Measurements from ENCODE around the gene DHRS7B. TPM values are rescaled to one million over a fixed set of nuclear protein-coding genes. Genes with fewer than 3 reads are reported as not detected.

DHRS7B gene
- total and polyA plus RNA-seq, 2 donors (not counting 1 experiment from before 2014, with no cell fraction given) = 15.5 to 21.5 TPM

DNA sequence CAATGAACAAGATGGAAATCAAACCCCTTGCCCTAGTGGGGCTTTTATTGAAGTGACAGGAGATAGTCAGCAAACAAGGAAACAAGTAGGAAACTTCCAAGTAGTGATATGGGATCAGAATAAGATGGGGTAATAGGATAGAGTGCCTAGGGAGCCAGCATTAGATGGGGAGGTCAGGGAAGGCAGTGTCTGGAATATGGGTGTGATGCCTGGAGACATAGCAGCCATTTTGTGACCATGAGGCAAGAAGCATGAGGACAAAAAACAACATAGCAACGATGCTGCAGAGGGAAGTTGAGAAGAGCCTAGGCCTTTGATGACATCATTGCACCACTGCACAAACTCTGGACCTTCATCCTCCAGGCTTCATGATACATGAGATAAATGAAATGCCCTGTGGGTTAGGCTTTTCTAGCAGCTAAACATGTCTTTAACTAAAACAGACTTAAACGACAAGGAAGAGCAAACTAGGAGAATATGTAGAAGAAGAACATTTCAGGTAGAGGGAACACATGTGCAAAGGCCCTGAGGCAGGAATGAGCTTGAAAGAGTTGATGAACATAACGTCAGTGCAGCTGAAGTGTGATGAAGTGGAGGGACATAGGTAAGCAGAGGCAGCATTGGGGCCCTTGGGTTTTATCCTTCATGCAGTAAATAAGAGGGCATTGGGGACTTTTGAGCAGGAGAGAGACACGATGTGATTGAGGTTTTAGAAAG is 105.4 kb downstream of the DHRS7B start:
- Histone ChIP-seq H3K4me3 (replicated peaks in 1 of 4; ENCODE audit: control extremely low read depth in 1 of 4, insufficient read depth in 1 of 4, low read depth in 3 of 4, low read length in 4 of 4) (no peak overlapping the region), H3K4me2 (ENCODE audit: extremely low read depth, insufficient read depth, low read length) (no peak overlapping the region), H4K20me1 (ENCODE audit: control insufficient read depth, extremely low read depth, insufficient read depth, low read length) (no peaks in the 10 kb centered on the region), H3K4me1 (ENCODE audit: control insufficient read depth, extremely low read depth, insufficient read depth, low read length) (no peaks in the 10 kb centered on the region), H3K27me3 (ENCODE audit: control insufficient read depth, insufficient read depth, low read length) (no peaks in the 10 kb centered on the region), H2AFZ (ENCODE audit: low read length) (no peak overlapping the region), H3K9ac (ENCODE audit: insufficient read depth, low read length) (no peak overlapping the region), H3K27ac (ENCODE audit: insufficient read depth, low read length) (no peak overlapping the region), H3K36me3 (ENCODE audit: control insufficient read depth, insufficient read depth, low read length) (no peaks in the 10 kb centered on the region), H3K9me3 (ENCODE audit: control insufficient read depth, insufficient read depth, low read depth, low read length) (no peaks in the 10 kb centered on the region), H3K79me2 (ENCODE audit: control insufficient read depth, insufficient read depth, low read length) (no peaks in the 10 kb centered on the region)
- DNase-seq (ENCODE audit: low read depth in 2 of 2) = no peak
- TF ChIP-seq EZH2 (IDR thresholded peaks at IDR 0.05; ENCODE audit: low read length, missing control alignments) = no peak
- TF ChIP-seq, protein P1, sequence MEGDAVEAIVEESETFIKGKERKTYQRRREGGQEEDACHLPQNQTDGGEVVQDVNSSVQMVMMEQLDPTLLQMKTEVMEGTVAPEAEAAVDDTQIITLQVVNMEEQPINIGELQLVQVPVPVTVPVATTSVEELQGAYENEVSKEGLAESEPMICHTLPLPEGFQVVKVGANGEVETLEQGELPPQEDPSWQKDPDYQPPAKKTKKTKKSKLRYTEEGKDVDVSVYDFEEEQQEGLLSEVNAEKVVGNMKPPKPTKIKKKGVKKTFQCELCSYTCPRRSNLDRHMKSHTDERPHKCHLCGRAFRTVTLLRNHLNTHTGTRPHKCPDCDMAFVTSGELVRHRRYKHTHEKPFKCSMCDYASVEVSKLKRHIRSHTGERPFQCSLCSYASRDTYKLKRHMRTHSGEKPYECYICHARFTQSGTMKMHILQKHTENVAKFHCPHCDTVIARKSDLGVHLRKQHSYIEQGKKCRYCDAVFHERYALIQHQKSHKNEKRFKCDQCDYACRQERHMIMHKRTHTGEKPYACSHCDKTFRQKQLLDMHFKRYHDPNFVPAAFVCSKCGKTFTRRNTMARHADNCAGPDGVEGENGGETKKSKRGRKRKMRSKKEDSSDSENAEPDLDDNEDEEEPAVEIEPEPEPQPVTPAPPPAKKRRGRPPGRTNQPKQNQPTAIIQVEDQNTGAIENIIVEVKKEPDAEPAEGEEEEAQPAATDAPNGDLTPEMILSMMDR (conservative IDR thresholded peaks at IDR 0.05 in 1 of 2, IDR thresholded peaks at IDR 0.05 in 1 of 2; ENCODE audit: low read depth in 1 of 2, low read length in 2 of 2) = no peak

DNA sequence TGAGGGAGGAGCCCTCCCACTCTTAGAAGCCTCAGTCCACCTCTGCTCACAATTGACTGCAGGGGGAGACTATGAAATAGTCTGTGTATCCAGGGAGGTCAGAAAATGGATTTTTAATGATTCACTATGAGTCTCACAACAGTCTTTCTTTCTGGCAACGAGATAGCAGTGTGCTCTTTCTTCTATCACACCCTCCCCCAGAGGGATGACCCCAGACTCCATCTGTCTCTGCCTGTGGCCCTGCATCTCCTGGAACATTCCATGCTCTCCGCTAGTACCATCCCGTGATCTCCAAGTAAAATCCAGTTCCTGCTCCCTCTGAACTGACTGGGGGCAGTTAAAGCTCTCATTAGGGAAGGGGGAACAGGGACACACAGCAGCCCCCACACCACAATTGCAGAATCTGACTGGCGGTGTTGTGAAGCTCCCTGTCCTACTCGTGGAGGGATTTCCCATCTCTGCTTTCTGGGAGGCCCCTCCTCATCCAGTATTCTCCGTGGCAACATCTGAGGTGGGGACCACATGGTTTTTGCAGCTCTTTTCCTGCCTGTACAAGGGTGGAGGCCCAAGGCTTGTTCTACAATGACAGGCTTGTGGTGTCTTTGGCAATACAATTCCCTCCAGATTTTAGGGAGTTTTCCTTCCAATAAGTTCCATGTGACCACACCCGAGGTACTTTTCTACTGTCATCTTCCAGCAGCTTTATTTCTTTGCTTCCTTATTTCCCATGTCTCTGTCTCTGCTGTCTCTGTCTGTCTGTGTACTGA is 107.0 kb downstream of the DHRS7B start:
- Histone ChIP-seq H3K4me2 (ENCODE audit: extremely low read depth, insufficient read depth, low read length) (no peak overlapping the region), H3K27me3 (ENCODE audit: control insufficient read depth, insufficient read depth, low read length) (peaks cover 3% of the 10 kb centered on the region), H3K9ac (ENCODE audit: insufficient read depth, low read length) (no peak overlapping the region), H3K4me1 (ENCODE audit: control insufficient read depth, extremely low read depth, insufficient read depth, low read length) (no peaks in the 10 kb centered on the region), H3K79me2 (ENCODE audit: control insufficient read depth, insufficient read depth, low read length) (no peaks in the 10 kb centered on the region), H2AFZ (ENCODE audit: low read length) (no peak overlapping the region), H3K27ac (ENCODE audit: insufficient read depth, low read length) (no peak overlapping the region), H3K4me3 (replicated peaks in 1 of 4; ENCODE audit: control extremely low read depth in 1 of 4, insufficient read depth in 1 of 4, low read depth in 3 of 4, low read length in 4 of 4) (no peak overlapping the region), H3K9me3 (ENCODE audit: control insufficient read depth, insufficient read depth, low read depth, low read length) (no peaks in the 10 kb centered on the region), H4K20me1 (ENCODE audit: control insufficient read depth, extremely low read depth, insufficient read depth, low read length) (no peaks in the 10 kb centered on the region), H3K36me3 (ENCODE audit: control insufficient read depth, insufficient read depth, low read length) (no peaks in the 10 kb centered on the region)
- no peak for DNase-seq (ENCODE audit: low read depth in 2 of 2)
- TF ChIP-seq, protein P1 (conservative IDR thresholded peaks at IDR 0.05 in 1 of 2, IDR thresholded peaks at IDR 0.05 in 1 of 2; ENCODE audit: low read depth in 1 of 2, low read length in 2 of 2) = no peak
- TF ChIP-seq EZH2 (IDR thresholded peaks at IDR 0.05; ENCODE audit: low read length, missing control alignments) = no peak

DNA sequence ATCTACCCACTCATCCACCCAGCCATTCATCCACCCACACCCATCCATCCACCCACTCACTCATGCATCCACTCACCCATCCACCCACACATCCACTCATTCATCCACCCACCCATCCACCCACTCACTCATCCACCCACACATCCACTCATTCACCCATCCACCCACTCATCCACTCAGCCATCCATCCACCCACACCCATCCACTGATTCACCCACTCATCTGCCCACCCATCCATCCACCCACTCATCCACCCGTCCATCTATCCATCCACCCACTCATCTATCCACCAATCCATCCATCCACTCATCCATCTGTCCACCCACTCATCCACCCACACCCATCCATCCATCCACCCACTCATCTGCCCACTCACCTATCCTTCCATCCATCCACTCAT is 109.2 kb downstream of the DHRS7B start:
- Histone ChIP-seq H3K27me3 (ENCODE audit: control insufficient read depth, insufficient read depth, low read length) (peaks cover 3% of the 10 kb centered on the region), H3K9ac (ENCODE audit: insufficient read depth, low read length) (no peak overlapping the region), H3K4me2 (ENCODE audit: extremely low read depth, insufficient read depth, low read length) (no peak overlapping the region), H3K27ac (ENCODE audit: insufficient read depth, low read length) (no peak overlapping the region), H3K36me3 (ENCODE audit: control insufficient read depth, insufficient read depth, low read length) (no peaks in the 10 kb centered on the region), H3K79me2 (ENCODE audit: control insufficient read depth, insufficient read depth, low read length) (no peaks in the 10 kb centered on the region), H2AFZ (ENCODE audit: low read length) (no peak overlapping the region), H3K9me3 (ENCODE audit: control insufficient read depth, insufficient read depth, low read depth, low read length) (no peaks in the 10 kb centered on the region), H4K20me1 (ENCODE audit: control insufficient read depth, extremely low read depth, insufficient read depth, low read length) (no peaks in the 10 kb centered on the region), H3K4me1 (ENCODE audit: control insufficient read depth, extremely low read depth, insufficient read depth, low read length) (no peaks in the 10 kb centered on the region), H3K4me3 (replicated peaks in 1 of 4; ENCODE audit: control extremely low read depth in 1 of 4, insufficient read depth in 1 of 4, low read depth in 3 of 4, low read length in 4 of 4) (no peak overlapping the region)
- no peak for DNase-seq (ENCODE audit: low read depth in 2 of 2)
- TF ChIP-seq, protein P1 (conservative IDR thresholded peaks at IDR 0.05 in 1 of 2, IDR thresholded peaks at IDR 0.05 in 1 of 2; ENCODE audit: low read depth in 1 of 2, low read length in 2 of 2) = no peak
- TF ChIP-seq EZH2 (IDR thresholded peaks at IDR 0.05; ENCODE audit: low read length, missing control alignments) = no peak
